HCT116 (cell line): ENCODE measurements around the gene ARRDC1. TPM values are rescaled to one million over a fixed set of nuclear protein-coding genes. Genes with fewer than 3 reads are reported as not detected.

ENCODE experiments used
- ATAC-seq: fragments of 200-7000 bp; cut with Tn5 transposase; 2 replicates; pipeline ENCODE4 v1.9.1; 2020; ENCODE audit warnings: mild to moderate bottlenecking, moderate library complexity
- BruUV-seq: library from RNA; stranded (reverse); fragments of 400-500 nt; replicated peaks from 2 replicates; lab custom pipeline; 2021; lab: Mats Ljungman, UMichigan
- CTCF ChIA-PET: fragments of 300-600 bp; sonication (Branson Sonifier 250); formaldehyde crosslinking; loops from one replicate; lab custom pipeline; 2021; ENCODE audit warnings: antibody characterized with exemption; lab: Charles Lee
- POLR2A ChIA-PET: fragments of 300-600, 350-600 bp; sonication (Branson Sonifier 250); formaldehyde crosslinking; loops from one replicate; lab custom pipeline; 2021; ENCODE audit warnings: antibody characterized with exemption; lab: Charles Lee
- RAD21 ChIA-PET, 2 experiments: fragments of 300-600 bp; sonication (Branson Sonifier 250); formaldehyde crosslinking; loops; one replicate each; lab custom pipeline; 2023; ENCODE audit warnings: low total read pairs in 2 of 2; ENCODE audit not compliant: uncharacterized antibody in 2 of 2, unreplicated experiment in 2 of 2, low non-redundant PET in 1 of 2; lab: Charles Lee
- DNase-seq: peaks from one replicate; pipeline ENCODE4 v3.0.0-alpha.2; 2010; ENCODE audit warnings: low read depth, low spot score
- H2AFZ ChIP-seq: fragments of 200-600 bp; shearing (Covaris generic), sonication (generic); 2 replicates; pipeline ENCODE4 v1.6.1; 2017; ENCODE audit warnings: low read depth, mixed run types, mixed read lengths, antibody characterized with exemption, low read length; ENCODE audit not compliant: poor library complexity, severe bottlenecking
- H3K27ac ChIP-seq: 2 replicates; pipeline ENCODE4 v1.5.1; 2012; ENCODE audit warnings: low read depth, low read length
- H3K27me3 ChIP-seq: fragments of 200-600 bp; sonication (generic); 2 replicates; pipeline ENCODE4 v1.6.1; 2016; ENCODE audit warnings: mixed run types, low read length, mixed read lengths; ENCODE audit not compliant: insufficient read depth
- H3K36me3 ChIP-seq, 2 experiments: fragments of 200-500 bp in 1 of 2; fragments of 200-600 bp in 1 of 2; sonication (Bioruptor generic) in 1 of 2; sonication (generic) in 1 of 2; 2 replicates each; pipeline versions ENCODE4 v1.5.1 to v1.6.1; 2014 to 2016; ENCODE audit warnings: low read length in 2 of 2, inconsistent platforms in 1 of 2, mixed read lengths in 1 of 2, mixed run types in 1 of 2; ENCODE audit not compliant: insufficient read depth in 2 of 2, control insufficient read depth in 1 of 2
- H3K4me1 ChIP-seq, 2 experiments: fragments of 200-600 bp in 1 of 2; sonication (generic) in 1 of 2; 2 replicates each; pipeline versions ENCODE4 v1.5.1 to v1.6.1; 2012 to 2017; ENCODE audit warnings: low read length in 2 of 2, inconsistent platforms in 1 of 2, mild to moderate bottlenecking in 1 of 2, mixed read lengths in 1 of 2, mixed run types in 1 of 2, moderate library complexity in 1 of 2; ENCODE audit not compliant: insufficient read depth in 2 of 2, control insufficient read depth in 1 of 2
- H3K4me2 ChIP-seq: fragments of 200-600 bp; sonication (generic); 2 replicates; pipeline ENCODE4 v1.6.1; 2017; ENCODE audit warnings: mixed run types, low read length, mixed read lengths
- H3K4me3 ChIP-seq, 2 experiments: fragments of 200-600 bp in 1 of 2; sonication (generic) in 1 of 2; replicated peaks in 1 of 2; 2 replicates each; pipeline ENCODE4 v1.5.1; 2011 to 2016; ENCODE audit warnings: low read length in 2 of 2, control low read depth in 1 of 2, low read depth in 1 of 2, mild to moderate bottlenecking in 1 of 2, mixed read lengths in 1 of 2, mixed run types in 1 of 2
- H3K79me2 ChIP-seq: fragments of 200-600 bp; sonication (generic); 2 replicates; pipeline ENCODE4 v1.6.1; 2017; ENCODE audit warnings: mild to moderate bottlenecking, mixed run types, low read length, moderate library complexity, mixed read lengths; ENCODE audit not compliant: insufficient read depth
- H3K9ac ChIP-seq: fragments of 200-600 bp; sonication (generic); 2 replicates; pipeline ENCODE4 v1.6.1; 2016; ENCODE audit warnings: low read length, mixed read lengths
- H3K9me2 ChIP-seq: fragments of 200-600 bp; sonication (generic), shearing (Covaris generic); 2 replicates; pipeline ENCODE4 v1.6.1; 2017; ENCODE audit warnings: mixed run types, mild to moderate bottlenecking, moderate library complexity; ENCODE audit not compliant: insufficient read depth
- H3K9me3 ChIP-seq, 2 experiments: fragments of 200-500 bp in 1 of 2; fragments of 200-600 bp in 1 of 2; sonication (Bioruptor generic) in 1 of 2; sonication (generic) in 1 of 2; 2 replicates each; pipeline ENCODE4 v1.6.1; 2014 to 2017; ENCODE audit warnings: low read length in 2 of 2, mixed read lengths in 2 of 2, inconsistent platforms in 1 of 2, low read depth in 1 of 2, mild to moderate bottlenecking in 1 of 2, mixed run types in 1 of 2, moderate library complexity in 1 of 2; ENCODE audit not compliant: control insufficient read depth in 1 of 2, insufficient read depth in 1 of 2
- H4K20me1 ChIP-seq: fragments of 200-600 bp; sonication (generic), shearing (Covaris generic); 2 replicates; pipeline ENCODE4 v1.6.1; 2017; ENCODE audit warnings: mixed run types, mild to moderate bottlenecking, moderate library complexity; ENCODE audit not compliant: insufficient read depth
- ATF3 ChIP-seq: IDR thresholded peaks from 2 replicates; pipeline ENCODE4 v1.6.1; 2012
- EGR1 ChIP-seq: IDR thresholded peaks from 2 replicates; pipeline ENCODE4 v1.6.1; 2012; ENCODE audit warnings: low read depth
- EZH2phosphoT487 ChIP-seq: fragments of 200-600 bp; IDR thresholded peaks from 2 replicates; pipeline ENCODE4 v1.6.1; 2018; ENCODE audit warnings: antibody characterized with exemption, borderline replicate concordance
- FOSL1 ChIP-seq: IDR thresholded peaks from 2 replicates; pipeline ENCODE4 v1.6.1; 2012; ENCODE audit warnings: low read depth
- MAX ChIP-seq: IDR thresholded peaks from 2 replicates; pipeline ENCODE4 v1.6.1; 2012
- POLR2A ChIP-seq: IDR thresholded peaks from 2 replicates; pipeline ENCODE4 v1.7.0; 2011; ENCODE audit warnings: borderline replicate concordance; ENCODE audit not compliant: insufficient read depth, insufficient read length; ENCODE audit errors: extremely low read depth
- POLR2AphosphoS5 ChIP-seq: IDR thresholded peaks from 2 replicates; pipeline ENCODE4 v1.6.1; 2011; ENCODE audit warnings: mild to moderate bottlenecking, low read depth, low read length, moderate library complexity
- REST ChIP-seq: IDR thresholded peaks from 2 replicates; pipeline ENCODE4 v1.6.1; 2012; ENCODE audit warnings: low read depth
- SIN3A ChIP-seq: IDR thresholded peaks from 2 replicates; pipeline ENCODE4 v1.6.1; 2012; ENCODE audit warnings: low read depth
- SP1 ChIP-seq: IDR thresholded peaks from 2 replicates; pipeline ENCODE4 v1.6.1; 2012; ENCODE audit warnings: low read depth
- SRF ChIP-seq: IDR thresholded peaks from 2 replicates; pipeline ENCODE4 v1.6.1; 2012; ENCODE audit warnings: low read depth
- YY1 ChIP-seq: IDR thresholded peaks from 2 replicates; pipeline ENCODE4 v1.6.1; 2011; ENCODE audit warnings: low read length, low read depth, moderate library complexity, mild to moderate bottlenecking; ENCODE audit not compliant: insufficient replicate concordance; ENCODE audit errors: extremely low read depth
- ZBTB33 ChIP-seq: IDR thresholded peaks from 2 replicates; pipeline ENCODE4 v1.6.1; 2011; ENCODE audit warnings: mild to moderate bottlenecking, low read length, moderate library complexity; ENCODE audit not compliant: insufficient replicate concordance; ENCODE audit errors: extremely low read depth
- intact Hi-C: fragments of 100-400 bp; cut with micrococcal nuclease; formaldehyde crosslinking; loops from 2 replicates; pipeline ENCODE4 v1.10.0; 2022
- total RNA-seq: library from RNA; stranded (reverse); gene quantifications from one replicate; pipeline ENCODE4 v1.2.1, GENCODE V29; 2021; ENCODE audit not compliant: unreplicated experiment

Gene ARRDC1
- total RNA-seq, 1 experiment from 2014 or later, result 82.8 TPM

- RAD21 ChIA-PET, result no interaction called here
- Histone ChIP-seq H3K36me3 (peaks cover 32 to 64% of the 10 kb centered on the region in 2 experiments; a peak in 3 of 4 replicates), H3K79me2 (peaks cover 79% of the 10 kb centered on the region), H3K4me3 (no peak overlapping the region), H3K9ac (no peak overlapping the region), H4K20me1 (no peaks in the 10 kb centered on the region), H3K27me3 (no peaks in the 10 kb centered on the region), H3K9me3 (no peaks in the 10 kb centered on the region), H3K4me1 (peaks cover 11 to 20% of the 10 kb centered on the region in 2 experiments; a peak in 2 of 4 replicates), H3K4me2 (no peak overlapping the region), H3K27ac (no peak overlapping the region), H3K9me2 (no peaks in the 10 kb centered on the region), H2AFZ (no peak overlapping the region)
- CTCF ChIA-PET, result no interaction called here
- DNase-seq, result no peak
- intact Hi-C loops, result no loop called here
- TF ChIP-seq ZBTB33 (no peak), YY1 (no peak), EZH2phosphoT487 (no peak), EGR1 (no peak), SP1 (no peak), FOSL1 (no peak), SIN3A (no peak), ATF3 (no peak), REST (no peak), MAX (no peak), POLR2A (no peak), POLR2AphosphoS5 (no peak), SRF (no peak)
- no peak for ATAC-seq
- BruUV-seq, result no TSS peak
- POLR2A ChIA-PET, result no interaction called here
Measured at GRCh38 chr9:137586854-137587253, 18.6 kb upstream of the ARRDC1 start.
